Endothelial cell of hepatic sinusoid (primary cell): ENCODE data around the gene GDNF.

Experiments used
- in situ Hi-C: cut with HindIII; loops from 2 replicates; pipeline ENCODE4 v1.10.0; 2017; ENCODE audit warnings: low sequenced_read_pairs

Gene GDNF

GRCh38 chr5:37847978-37848425, 8.2 kb upstream of the GDNF start:
- in situ Hi-C loops, result no loop called here

DNA sequence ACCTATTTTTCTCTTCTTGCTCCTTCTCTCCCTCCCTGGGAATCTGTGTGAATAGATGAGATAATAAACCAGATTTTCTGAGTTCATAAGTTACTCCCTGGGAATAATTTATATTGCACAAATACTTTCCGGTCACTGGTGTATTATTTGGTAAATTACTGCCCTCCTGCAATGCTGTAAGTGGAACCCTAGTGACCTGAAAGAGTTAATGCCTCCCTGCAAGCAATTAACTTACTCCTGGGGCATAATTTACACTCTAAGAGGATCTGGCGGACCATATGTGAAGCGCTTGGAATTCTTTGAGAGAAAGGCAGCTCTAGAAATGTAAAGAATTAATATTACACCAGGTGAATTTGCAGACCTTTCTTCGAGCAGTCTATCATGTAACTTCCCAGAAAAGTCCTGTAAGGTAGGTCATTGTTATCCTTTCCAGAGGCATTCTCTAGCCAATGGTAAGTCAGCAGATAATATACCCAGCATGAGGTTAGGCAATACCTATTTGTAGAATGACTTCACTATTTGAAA, 7.0 kb upstream of the GDNF start:
- in situ Hi-C loops, result no loop called here

GRCh38 chr5:37844009-37844408, 4.2 kb upstream of the GDNF start:
- in situ Hi-C loops, result no loop called here

GRCh38 chr5:37842048-37842447, 2.2 kb upstream of the GDNF start:
- in situ Hi-C loops, result no loop called here

- in situ Hi-C loops, result no loop called here
These were observed 1.4 kb upstream of the GDNF start for GRCh38 chr5:37841203-37841602.

GRCh38 chr5:37840053-37841034, 503 bp upstream of the GDNF start:
- in situ Hi-C loops, result no loop called here

DNA sequence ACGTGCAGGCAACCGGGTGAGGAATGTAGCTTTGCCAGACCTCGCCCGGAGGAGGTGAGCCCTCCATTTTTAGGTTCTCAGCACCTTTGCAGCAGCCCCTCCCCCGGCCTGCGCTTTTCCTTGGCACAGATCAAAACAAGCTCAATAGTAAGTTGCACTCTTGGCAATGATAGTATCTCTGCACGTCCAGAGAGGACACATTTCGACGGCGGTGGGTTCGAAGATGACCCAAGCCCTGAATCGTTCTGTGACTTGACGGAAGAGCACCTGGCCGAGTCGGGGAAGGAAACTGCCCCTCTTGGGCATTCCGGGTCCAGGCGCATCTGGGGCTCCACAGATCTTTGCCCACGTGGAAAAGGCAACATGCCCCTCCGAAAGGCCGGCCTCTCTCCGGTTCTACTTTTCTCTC, 904 bp downstream of the GDNF start:
- in situ Hi-C loops, result no loop called here

GRCh38 chr5:37838152-37838932, 1.5 kb downstream of the GDNF start:
- in situ Hi-C loops, result no loop called here

DNA sequence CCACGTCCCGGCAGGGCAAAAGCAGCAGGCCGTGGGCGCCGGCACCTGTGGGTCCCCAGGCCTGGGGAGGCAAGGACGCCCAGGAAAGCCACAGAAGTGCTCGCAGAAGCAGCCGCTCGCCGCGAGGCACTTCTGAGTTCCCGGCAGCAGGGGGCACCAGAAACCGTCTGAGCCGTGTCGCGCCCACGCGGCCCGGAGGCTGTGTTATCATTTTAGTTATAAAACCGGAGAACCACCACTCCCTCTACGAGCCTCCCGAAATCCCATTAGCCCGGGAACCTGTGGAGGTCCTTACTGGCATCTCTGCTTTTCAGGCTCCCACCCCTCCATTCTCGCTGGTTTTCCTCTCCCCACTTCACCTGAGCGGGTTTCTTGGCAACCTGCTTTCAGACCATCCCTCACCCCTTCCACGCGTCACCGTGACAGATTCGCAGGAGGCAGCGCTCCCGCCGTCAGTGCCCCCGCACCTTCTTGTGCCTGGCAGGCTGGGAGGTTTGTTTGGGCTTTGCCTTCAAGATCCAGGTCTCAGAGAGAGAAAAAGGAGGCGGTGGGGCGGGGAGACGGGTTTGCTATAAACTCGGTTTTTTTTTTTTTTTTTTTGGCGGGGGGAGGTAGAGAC, 2.3 kb downstream of the GDNF start:
- in situ Hi-C loops, result no loop called here

GRCh38 chr5:37836592-37837413, 3.0 kb downstream of the GDNF start:
- in situ Hi-C loops, result no loop called here

DNA sequence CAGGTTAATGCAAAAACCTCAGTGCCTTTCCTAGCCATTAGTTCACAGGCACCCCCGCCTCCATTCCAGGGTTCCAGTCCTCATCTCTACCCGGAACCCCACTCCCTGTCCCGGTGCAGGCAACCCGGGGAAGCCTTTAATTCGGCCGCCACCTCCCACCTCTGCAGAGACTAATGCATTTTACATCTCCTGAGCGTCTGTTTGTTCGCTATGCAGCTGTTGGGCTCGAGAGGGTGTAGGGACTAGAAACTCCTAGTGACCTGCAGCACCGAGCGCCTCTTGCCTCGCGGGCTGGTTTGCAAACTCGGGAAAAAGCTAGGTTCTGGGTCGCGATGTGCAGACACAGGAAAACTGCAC, 3.6 kb downstream of the GDNF start:
- in situ Hi-C loops, result no loop called here

DNA sequence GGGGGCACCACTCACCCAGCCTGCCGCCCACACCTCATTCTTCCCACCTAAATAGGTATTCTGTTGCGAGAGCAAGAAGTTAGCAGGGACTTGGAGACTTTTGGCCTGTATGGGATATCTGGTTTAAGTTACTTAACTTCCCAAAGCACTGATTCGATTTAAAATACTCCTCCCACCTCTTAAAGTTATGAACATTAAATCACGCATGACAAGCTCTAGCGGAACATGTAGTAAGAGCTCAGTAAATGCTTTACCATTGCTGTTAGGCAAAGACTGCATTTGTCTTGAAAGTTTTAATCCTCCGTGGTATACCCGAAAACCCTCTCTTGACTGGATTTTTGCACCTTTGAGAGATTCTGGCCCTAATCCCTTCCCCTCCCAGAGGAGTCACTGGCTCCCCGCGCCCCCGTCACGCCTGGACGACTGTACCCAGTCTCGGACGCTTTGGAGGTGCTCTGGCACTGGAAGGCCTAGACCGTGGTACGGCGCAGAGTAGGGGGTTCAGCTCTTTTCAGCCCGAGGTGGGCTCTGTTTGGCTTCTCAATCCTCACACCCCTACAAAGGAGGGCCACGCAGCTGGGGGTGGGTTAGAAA, 4.4 kb downstream of the GDNF start:
- in situ Hi-C loops, result no loop called here

- in situ Hi-C loops, result no loop called here
These were observed 5.1 kb downstream of the GDNF start for GRCh38 chr5:37834542-37835379.

DNA sequence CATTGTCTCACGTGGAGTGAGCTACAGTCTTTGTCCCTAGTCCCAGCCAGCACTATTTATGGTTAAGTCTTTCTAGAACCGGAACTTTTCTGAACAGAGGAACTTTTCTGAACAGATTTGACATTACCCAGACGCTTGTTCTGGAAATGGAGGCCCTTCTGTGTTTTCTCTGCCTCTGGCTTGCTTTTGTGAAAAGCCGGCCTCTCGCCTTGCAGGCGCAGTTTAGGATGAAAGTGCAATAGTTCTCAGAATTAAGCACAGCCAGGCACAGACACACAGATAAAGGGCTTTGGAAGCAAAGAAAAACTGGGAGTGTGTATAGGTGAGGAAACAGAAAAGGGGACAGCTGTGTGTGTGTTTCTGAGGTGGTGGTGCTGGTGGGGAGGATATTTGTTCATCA, 5.9 kb downstream of the GDNF start:
- in situ Hi-C loops, result no loop called here

- in situ Hi-C loops, result no loop called here
These were observed 7.9 kb downstream of the GDNF start for GRCh38 chr5:37831821-37832534.

DNA sequence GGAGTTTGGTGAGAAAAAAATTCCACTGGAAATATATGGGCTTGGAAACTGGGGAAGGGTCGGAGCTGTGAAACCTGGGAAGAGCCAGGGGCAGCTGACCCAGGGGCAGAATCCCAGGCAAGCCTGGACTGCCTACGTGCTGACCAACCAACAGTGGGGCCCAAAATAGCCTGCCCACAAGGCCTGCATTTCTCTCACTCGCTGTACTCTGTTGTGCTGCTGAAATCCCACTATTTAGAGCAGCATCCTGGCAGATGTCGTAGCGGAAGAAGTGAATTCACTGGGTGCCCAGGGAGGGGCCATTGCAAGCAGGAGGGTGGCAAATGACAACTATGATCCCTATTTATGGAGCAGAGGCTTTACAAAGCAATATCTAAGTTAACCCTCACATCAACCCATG, 9.5 kb downstream of the GDNF start:
- in situ Hi-C loops, result no loop called here

DNA sequence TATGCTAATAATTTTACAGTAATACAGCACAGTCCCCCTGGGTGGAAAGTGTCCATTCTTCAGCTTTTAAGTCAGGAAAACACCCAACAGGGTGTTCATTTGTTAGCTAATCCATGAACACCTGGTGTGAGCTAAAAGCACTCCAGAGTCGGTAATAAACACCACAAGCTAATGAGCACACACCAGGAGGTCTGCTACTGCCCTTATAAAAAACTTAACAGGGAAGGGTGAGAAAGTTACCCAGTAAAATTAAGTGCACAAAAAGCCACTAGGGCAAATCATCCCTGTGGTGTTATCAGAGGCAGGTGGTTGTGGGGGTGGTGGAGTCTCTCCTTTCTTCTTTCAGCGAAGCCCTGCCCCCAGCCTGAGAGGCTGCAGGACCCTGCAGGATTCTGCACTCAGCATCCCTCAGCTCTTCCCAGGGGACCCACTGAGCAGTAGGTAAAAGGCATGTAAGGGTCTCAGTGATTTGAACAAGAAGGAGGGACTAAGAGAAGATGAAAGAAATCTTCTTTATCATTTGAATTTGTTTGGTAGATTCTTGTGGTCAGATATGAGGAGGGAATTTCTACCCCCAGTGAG, 14.4 kb downstream of the GDNF start:
- in situ Hi-C loops, result loop anchor here (5.0 kb wide), 1 partner anchor 88 kb away; no protein-coding TSS in a partner anchor
